ENCODE measurements around the gene SYNE1. TPM values are rescaled to one million over a fixed set of nuclear protein-coding genes. Genes with fewer than 3 reads are reported as not detected.

SYNE1 gene
- polyA plus RNA-seq, 2 of the 4 experiments (the other 2 are of a cell fraction) = 10.5 to 28.5 TPM

GRCh38 chr6:152318278-152318677 lies 318.9 kb downstream of the SYNE1 start:
- Histone ChIP-seq H3K9me3 (no peaks in the 10 kb centered on the region), H3K4me2 (no peak overlapping the region), H3K27ac (no peak overlapping the region), H3K4me3 (no peak overlapping the region), H3K4me1 (peaks cover 10% of the 10 kb centered on the region; the same call in 2 of the 3 replicates)
- ATAC-seq = no peak
- TF ChIP-seq CBX2 (IDR thresholded peaks at IDR 0.05; ENCODE audit: borderline replicate concordance, low read depth) (no peak), HMGXB4 (CRISPR knock-in tag; IDR thresholded peaks at IDR 0.05; ENCODE audit: borderline replicate concordance) (no peak), RARB (CRISPR knock-in tag; IDR thresholded peaks at IDR 0.05) (no peak), TP53 (CRISPR knock-in tag; IDR thresholded peaks at IDR 0.05) (no peak)
- POLR2A ChIA-PET = no interaction called here
- 85% methylated on average over 4 of the region's 4 CpGs for WGBS (ENCODE audit: missing lambda C conversion rate)
- DNase-seq (ENCODE audit: low read depth in 1 of 2, low spot score in 1 of 2) = no peak
- no peak for FAIRE-seq
- CTCF ChIA-PET = interaction anchor here (1.5 to 5.1 kb wide), 3 partner anchors 17 to 22 kb away, joined by 4 to 18 read pairs (median 9); no protein-coding TSS in a partner anchor

GRCh38 chr6:152316024-152316423 lies 321.1 kb downstream of the SYNE1 start:
- no peak for ATAC-seq
- Histone ChIP-seq H3K9me3 (no peaks in the 10 kb centered on the region), H3K4me3 (no peak overlapping the region), H3K27ac (no peak overlapping the region), H3K4me1 (peaks cover 10% of the 10 kb centered on the region; the same call in 2 of the 3 replicates), H3K4me2 (no peak overlapping the region)
- ChIA-PET POLR2A (no interaction called here), CTCF (interaction anchor here (2.9 to 5.1 kb wide), 2 partner anchors 14 to 22 kb away, joined by 9 to 18 read pairs; no protein-coding TSS in a partner anchor)
- TF ChIP-seq HDAC2 (IDR thresholded peaks at IDR 0.05) (no peak), HEYL (CRISPR knock-in tag; IDR thresholded peaks at IDR 0.05) (no peak), POLR2A (IDR thresholded peaks at IDR 0.05; ENCODE audit: low read length) (no peak), NR3C1 (IDR thresholded peaks at IDR 0.05) (no peak), POLR2AphosphoS2 (conservative IDR thresholded peaks at IDR 0.05; ENCODE audit: low read length) (no peak), RAD21 (conservative IDR thresholded peaks at IDR 0.05 in 1 of 2, IDR thresholded peaks at IDR 0.05 in 1 of 2) (no peak)
- 93% methylated on average over 7 of the region's 7 CpGs for WGBS (ENCODE audit: missing lambda C conversion rate)
- no peak for FAIRE-seq
- no peak for DNase-seq (ENCODE audit: low read depth in 1 of 2, low spot score in 1 of 2)

- no peak overlapping the region for H3K4me3 ChIP-seq
- ATAC-seq = no peak; a peak in 1 of 6 replicates
- peaks cover 10% of the 10 kb centered on the region; the same call in 2 of the 3 replicates for H3K4me1 ChIP-seq
- peak overlapping the region; percentile 41 to 70; a peak in 5 of 6 replicates for H3K27ac ChIP-seq
- ChIA-PET POLR2A (no interaction called here), CTCF (no interaction called here)
- no peak for FAIRE-seq
- 86% methylated on average over 5 of the region's 5 CpGs for WGBS (ENCODE audit: missing lambda C conversion rate)
- no peaks in the 10 kb centered on the region for H3K9me3 ChIP-seq
- H3K4me2 ChIP-seq = 0 out of 3 replicates have a peak overlapping the region, but pooled peaks have one; percentile 28
- TF ChIP-seq RARB (CRISPR knock-in tag; IDR thresholded peaks at IDR 0.05) = no peak
- TF ChIP-seq HOXA7 (CRISPR knock-in tag; IDR thresholded peaks at IDR 0.05) = no peak
- no peak for TF ChIP-seq CEBPB (IDR thresholded peaks at IDR 0.05)
- TF ChIP-seq ESRRA (IDR thresholded peaks at IDR 0.05; ENCODE audit: borderline replicate concordance, low read length) = no peak
- TF ChIP-seq EP300 (IDR thresholded peaks at IDR 0.05) = no peak
- no peak for TF ChIP-seq HOXB13 (CRISPR knock-in tag; IDR thresholded peaks at IDR 0.05; ENCODE audit: low read depth)
- DNase-seq (ENCODE audit: low read depth in 1 of 2, low spot score in 1 of 2) = no peak
Observed at GRCh38 chr6:152314483-152314832, 322.7 kb downstream of the SYNE1 start.

- DNase-seq (ENCODE audit: low read depth in 1 of 2, low spot score in 1 of 2) (no peak), ATAC-seq (peak in 1 of 2 experiments; percentile 55; a peak in 3 of 6 replicates), FAIRE-seq (no peak)
- POLR2A ChIA-PET = no interaction called here
- Histone ChIP-seq H3K27ac (peak overlapping the region; percentile 41 to 70; a peak in 5 of 6 replicates), H3K4me3 (no peak overlapping the region), H3K9me3 (no peaks in the 10 kb centered on the region), H3K4me1 (peaks cover 10% of the 10 kb centered on the region; the same call in 2 of the 3 replicates), H3K4me2 (peak overlapping the region; percentile 28; the same call in 1 of the 3 replicates)
- WGBS (ENCODE audit: missing lambda C conversion rate) = 84% methylated on average over 10 of the region's 10 CpGs
- CTCF ChIA-PET = no interaction called here
- no peak for TF ChIP-seq CTCF (IDR thresholded peaks at IDR 0.05)
- TF ChIP-seq NR3C1 (IDR thresholded peaks at IDR 0.05) = no peak
- TF ChIP-seq CBX2 (IDR thresholded peaks at IDR 0.05; ENCODE audit: borderline replicate concordance, low read depth) = no peak
- TF ChIP-seq MAX (IDR thresholded peaks at IDR 0.05) = no peak
- no peak for TF ChIP-seq ZSCAN20 (CRISPR knock-in tag; IDR thresholded peaks at IDR 0.05)
- no peak for TF ChIP-seq USF2 (IDR thresholded peaks at IDR 0.05)
- TF ChIP-seq RAD21 (conservative IDR thresholded peaks at IDR 0.05 in 1 of 2, IDR thresholded peaks at IDR 0.05 in 1 of 2) = no peak
- TF ChIP-seq REST (IDR thresholded peaks at IDR 0.05) = no peak
Observed at GRCh38 chr6:152313542-152314482, 323.4 kb downstream of the SYNE1 start.

Data from A549 (cell line).